ENCODE measurements around the gene ALKBH4. TPM values are rescaled to one million over a fixed set of nuclear protein-coding genes. Genes with fewer than 3 reads are reported as not detected.

Gene ALKBH4
- total and polyA plus RNA-seq, 10 of the 15 experiments (the other 5 are each of a cell fraction or from before 2014, with no cell fraction given): 4.1 to 16.9 (median 11.3) TPM

DNA sequence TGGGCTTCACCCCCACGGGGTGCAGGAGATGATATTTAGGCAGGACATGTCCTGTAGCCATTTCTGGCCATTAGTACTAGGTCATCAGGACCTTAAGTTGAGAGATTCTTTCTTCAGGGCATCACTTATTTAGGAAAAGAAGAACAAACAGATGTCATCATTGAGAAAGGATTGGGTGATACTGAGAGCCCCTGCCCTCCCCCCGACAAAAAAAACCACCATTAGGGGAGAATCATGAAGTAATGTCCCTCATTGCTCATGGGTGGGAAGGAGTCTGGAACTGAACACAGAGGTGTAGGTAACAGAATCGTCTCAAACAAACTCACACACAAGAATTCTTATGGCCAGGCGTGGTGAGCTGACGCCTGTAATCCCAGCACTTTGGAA, 37.7 kb downstream of the ALKBH4 start:
- H3K27me3 ChIP-seq (replicated peaks in 1 of 2; ENCODE audit: control insufficient read depth in 2 of 2, insufficient read depth in 2 of 2, low read length in 1 of 2): no peaks in the 10 kb centered on the region
- H3K36me3 ChIP-seq (ENCODE audit: control insufficient read depth in 2 of 2, insufficient read depth in 2 of 2, low read length in 1 of 2): peaks cover 2% of the 10 kb centered on the region in 2 experiments
- 56% methylated on average over 5 of the region's 5 CpGs for WGBS (ENCODE audit: insufficient coverage, insufficient replicate concordance, low lambda C conversion rate, missing lambda C conversion rate)
- intact Hi-C loops (cut with micrococcal nuclease; ENCODE audit: unreplicated experiment): no loop called here
- BruUV-seq (replicated peaks): no TSS peak
- H4K20me1 ChIP-seq (ENCODE audit: control insufficient read depth, insufficient read depth): no peaks in the 10 kb centered on the region
- DNase-seq (ENCODE audit: low read depth, low spot score) (no peak), ATAC-seq (no peak), FAIRE-seq (no peak)
- peak overlapping the region; percentile 97 for H3K9ac ChIP-seq (ENCODE audit: control insufficient read depth, insufficient read depth, low read length)
- CTCF ChIA-PET: interaction anchor here (0.7 to 5.3 kb wide), 5 partner anchors 9 to 22 kb away, joined by 3 to 32 read pairs (median 9); no protein-coding TSS in a partner anchor
- peak overlapping the region; percentile 64 for H3K4me3 ChIP-seq
- peaks cover 9% of the 10 kb centered on the region for H3K79me2 ChIP-seq (ENCODE audit: control insufficient read depth, insufficient read depth, low read length)
- peaks cover 60% of the 10 kb centered on the region for H3K4me1 ChIP-seq (ENCODE audit: control insufficient read depth, insufficient read depth, low read length)
- SMC1A ChIA-PET (ENCODE audit: uncharacterized antibody, unreplicated experiment): interaction anchor here (0.8 to 6.7 kb wide), 6 partner anchors 11 to 23 kb away, joined by 3 to 89 read pairs (median 28); no protein-coding TSS in a partner anchor
- H3K4me2 ChIP-seq (ENCODE audit: control insufficient read depth, insufficient read depth): peak overlapping the region; percentile 85
- no peak overlapping the region for H2AFZ ChIP-seq (ENCODE audit: control insufficient read depth, low read depth, low read length)
- no peaks in the 10 kb centered on the region for H3K9me3 ChIP-seq (replicated peaks; ENCODE audit: control insufficient read depth, insufficient read depth, low read length)
- POLR2A ChIA-PET: interaction anchor here (0.7 to 13.0 kb wide), 7 partner anchors 11 to 1175 kb away, joined by 3 to 210 read pairs (median 7); no protein-coding TSS in a partner anchor
- in situ Hi-C loops (cut with MboI): no loop called here
- H3K27ac ChIP-seq (ENCODE audit: control insufficient read depth, insufficient read depth): peak overlapping the region; percentile 99
- TF ChIP-seq ZNF207 (IDR thresholded peaks at IDR 0.05; ENCODE audit: borderline replicate concordance) (no peak), ETV6 (conservative IDR thresholded peaks at IDR 0.05 in 1 of 2, IDR thresholded peaks at IDR 0.05 in 1 of 2; ENCODE audit: borderline replicate concordance in 1 of 2, low read depth in 1 of 2) (0 out of 4 replicates have a peak, but pooled peaks of 1 of the 2 experiments have one; percentile 40)
- RAD21 ChIA-PET (ENCODE audit: unreplicated experiment): interaction anchor here (1.0 to 6.0 kb wide), 7 partner anchors 10 to 120 kb away, joined by 4 to 115 read pairs (median 23); no protein-coding TSS in a partner anchor

DNA sequence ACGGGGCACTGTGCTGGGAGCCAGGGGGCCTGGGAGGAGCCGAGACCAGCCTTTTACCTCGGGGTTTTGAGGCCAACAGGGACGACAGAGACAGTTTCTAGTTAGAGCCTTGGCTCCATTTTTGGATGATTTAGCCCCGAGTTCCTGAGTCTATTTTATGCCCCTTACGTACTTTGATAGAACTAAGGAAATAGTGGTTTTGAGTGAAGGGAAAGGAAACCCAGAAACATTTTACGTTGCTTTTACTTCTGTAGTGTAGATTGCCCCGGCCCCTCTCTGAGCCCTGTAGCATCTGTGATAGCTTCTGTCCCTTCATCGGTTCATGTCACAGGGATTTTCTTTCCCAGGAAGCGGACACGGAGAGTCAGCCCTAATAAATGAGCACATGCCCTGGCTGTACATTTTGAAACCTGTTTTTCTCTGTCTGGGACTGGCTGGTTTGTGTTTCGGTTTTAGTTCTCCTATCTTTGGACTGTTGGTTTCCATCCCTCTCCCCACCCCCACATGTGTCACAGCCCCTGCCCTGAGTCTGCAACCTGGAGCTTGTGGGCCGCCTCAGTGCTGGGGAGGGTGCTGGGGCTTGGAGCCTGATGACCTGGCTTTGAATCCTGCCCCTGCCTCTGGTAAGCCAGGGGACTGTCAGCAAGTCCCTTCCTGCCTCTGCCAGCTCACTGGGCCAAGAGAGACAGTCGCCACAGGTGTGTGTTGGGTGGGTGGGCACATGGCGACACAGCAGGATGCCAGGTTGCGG, 38.2 kb downstream of the ALKBH4 start:
- POLR2A ChIA-PET: interaction anchor here (0.7 to 13.0 kb wide), 12 partner anchors 8 to 1174 kb away, joined by 3 to 210 read pairs (median 6); partner anchors contain the start of genes ORAI2 and PRKRIP1
- ATAC-seq (peak; percentile 72), FAIRE-seq (peak; percentile 93), DNase-seq (ENCODE audit: low read depth, low spot score) (peak; percentile 89)
- Histone ChIP-seq H3K4me3 (peak overlapping the region; percentile 64), H3K4me2 (ENCODE audit: control insufficient read depth, insufficient read depth) (peak overlapping the region; percentile 85), H3K79me2 (ENCODE audit: control insufficient read depth, insufficient read depth, low read length) (peaks cover 9% of the 10 kb centered on the region), H3K27me3 (replicated peaks in 1 of 2; ENCODE audit: control insufficient read depth in 2 of 2, insufficient read depth in 2 of 2, low read length in 1 of 2) (no peaks in the 10 kb centered on the region), H4K20me1 (ENCODE audit: control insufficient read depth, insufficient read depth) (no peaks in the 10 kb centered on the region), H3K9me3 (replicated peaks; ENCODE audit: control insufficient read depth, insufficient read depth, low read length) (no peaks in the 10 kb centered on the region), H3K9ac (ENCODE audit: control insufficient read depth, insufficient read depth, low read length) (peak overlapping the region; percentile 97), H3K27ac (ENCODE audit: control insufficient read depth, insufficient read depth) (peak overlapping the region; percentile 99), H2AFZ (ENCODE audit: control insufficient read depth, low read depth, low read length) (no peak overlapping the region), H3K4me1 (ENCODE audit: control insufficient read depth, insufficient read depth, low read length) (peaks cover 54% of the 10 kb centered on the region), H3K36me3 (ENCODE audit: control insufficient read depth in 2 of 2, insufficient read depth in 2 of 2, low read length in 1 of 2) (peaks cover 4 to 6% of the 10 kb centered on the region in 2 experiments)
- SMC1A ChIA-PET (ENCODE audit: uncharacterized antibody, unreplicated experiment): interaction anchor here (0.8 to 6.7 kb wide), 9 partner anchors 9 to 40 kb away, joined by 3 to 89 read pairs (median 19); no protein-coding TSS in a partner anchor
- CTCF ChIA-PET: interaction anchor here (0.7 to 5.3 kb wide), 15 partner anchors 8 to 41 kb away, joined by 3 to 32 read pairs (median 3); no protein-coding TSS in a partner anchor
- in situ Hi-C loops (cut with MboI) (no loop called here), intact Hi-C loops (cut with micrococcal nuclease; ENCODE audit: unreplicated experiment) (no loop called here)
- BruUV-seq (replicated peaks): TSS peak; percentile 91
- under 1% methylated on average over 16 of the region's 16 CpGs for WGBS (ENCODE audit: insufficient coverage, insufficient replicate concordance, low lambda C conversion rate, missing lambda C conversion rate)
- RAD21 ChIA-PET (ENCODE audit: unreplicated experiment): interaction anchor here (0.6 to 6.0 kb wide), 11 partner anchors 8 to 156 kb away, joined by 3 to 115 read pairs (median 6); no protein-coding TSS in a partner anchor
- TF ChIP-seq ZZZ3 (IDR thresholded peaks at IDR 0.05; ENCODE audit: control insufficient read depth, insufficient read length, low read depth) (no peak), NFXL1 (IDR thresholded peaks at IDR 0.05; ENCODE audit: borderline replicate concordance) (no peak)
- TF ChIP-seq, protein P1, sequence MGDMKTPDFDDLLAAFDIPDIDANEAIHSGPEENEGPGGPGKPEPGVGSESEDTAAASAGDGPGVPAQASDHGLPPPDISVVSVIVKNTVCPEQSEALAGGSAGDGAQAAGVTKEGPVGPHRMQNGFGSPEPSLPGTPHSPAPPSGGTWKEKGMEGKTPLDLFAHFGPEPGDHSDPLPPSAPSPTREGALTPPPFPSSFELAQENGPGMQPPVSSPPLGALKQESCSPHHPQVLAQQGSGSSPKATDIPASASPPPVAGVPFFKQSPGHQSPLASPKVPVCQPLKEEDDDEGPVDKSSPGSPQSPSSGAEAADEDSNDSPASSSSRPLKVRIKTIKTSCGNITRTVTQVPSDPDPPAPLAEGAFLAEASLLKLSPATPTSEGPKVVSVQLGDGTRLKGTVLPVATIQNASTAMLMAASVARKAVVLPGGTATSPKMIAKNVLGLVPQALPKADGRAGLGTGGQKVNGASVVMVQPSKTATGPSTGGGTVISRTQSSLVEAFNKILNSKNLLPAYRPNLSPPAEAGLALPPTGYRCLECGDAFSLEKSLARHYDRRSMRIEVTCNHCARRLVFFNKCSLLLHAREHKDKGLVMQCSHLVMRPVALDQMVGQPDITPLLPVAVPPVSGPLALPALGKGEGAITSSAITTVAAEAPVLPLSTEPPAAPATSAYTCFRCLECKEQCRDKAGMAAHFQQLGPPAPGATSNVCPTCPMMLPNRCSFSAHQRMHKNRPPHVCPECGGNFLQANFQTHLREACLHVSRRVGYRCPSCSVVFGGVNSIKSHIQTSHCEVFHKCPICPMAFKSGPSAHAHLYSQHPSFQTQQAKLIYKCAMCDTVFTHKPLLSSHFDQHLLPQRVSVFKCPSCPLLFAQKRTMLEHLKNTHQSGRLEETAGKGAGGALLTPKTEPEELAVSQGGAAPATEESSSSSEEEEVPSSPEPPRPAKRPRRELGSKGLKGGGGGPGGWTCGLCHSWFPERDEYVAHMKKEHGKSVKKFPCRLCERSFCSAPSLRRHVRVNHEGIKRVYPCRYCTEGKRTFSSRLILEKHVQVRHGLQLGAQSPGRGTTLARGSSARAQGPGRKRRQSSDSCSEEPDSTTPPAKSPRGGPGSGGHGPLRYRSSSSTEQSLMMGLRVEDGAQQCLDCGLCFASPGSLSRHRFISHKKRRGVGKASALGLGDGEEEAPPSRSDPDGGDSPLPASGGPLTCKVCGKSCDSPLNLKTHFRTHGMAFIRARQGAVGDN (IDR thresholded peaks at IDR 0.05): peak; percentile 97

All from GM12878 (cell line).